ENCODE results near the gene VAV3.

- TF ChIP-seq NELFE (IDR thresholded peaks at IDR 0.05; ENCODE audit: insufficient read depth, insufficient read length) (no peak), CHD2 (IDR thresholded peaks at IDR 0.05; ENCODE audit: low read depth, low read length) (no peak), GATAD2A (IDR thresholded peaks at IDR 0.05) (no peak), U2AF1 (optimal IDR thresholded peaks at IDR 0.05; ENCODE audit: low read depth, low read length) (no peak), CTCF (IDR thresholded peaks at IDR 0.05 in 2 of 3, conservative IDR thresholded peaks at IDR 0.05 in 1 of 3; ENCODE audit: insufficient read depth in 2 of 3, low read depth in 1 of 3, low read length in 3 of 3) (no peak), POLR2G (IDR thresholded peaks at IDR 0.05; ENCODE audit: low read depth, low read length) (no peak), PML (IDR thresholded peaks at IDR 0.05; ENCODE audit: low read length) (no peak), DACH1 (IDR thresholded peaks at IDR 0.05; ENCODE audit: partially characterized antibody) (no peak)
Observed at GRCh38 chr1:107692580-107693345, 272.2 kb downstream of the VAV3 start.
